ENCODE measurements around the gene SLC25A53. TPM values are rescaled to one million over a fixed set of nuclear protein-coding genes. Genes with fewer than 3 reads are reported as not detected.
"Not testable (repeated sequence)": the region's sequence is repeated elsewhere in the genome, so short reads cannot be mapped to it uniquely, and the experiment has no call there.

Gene SLC25A53
- total RNA-seq, 1 experiment from 2014 or later: 9.6 TPM

GRCh38 chrX:104136241-104137019 lies 20.4 kb downstream of the SLC25A53 start:
- peak; percentile 80 for DNase-seq (ENCODE audit: low read depth, low spot score)
- in situ Hi-C loops (cut with HindIII; ENCODE audit: low pct_unique_long_range_greater_than_20kb, low sequenced_read_pairs): no loop called here

GRCh38 chrX:104135677-104136076 lies 21.1 kb downstream of the SLC25A53 start:
- in situ Hi-C loops (cut with HindIII; ENCODE audit: low pct_unique_long_range_greater_than_20kb, low sequenced_read_pairs): no loop called here
- DNase-seq (ENCODE audit: low read depth, low spot score): no peak

- DNase-seq (ENCODE audit: low read depth, low spot score): no peak
- in situ Hi-C loops (cut with HindIII; ENCODE audit: low pct_unique_long_range_greater_than_20kb, low sequenced_read_pairs): no loop called here
Observed at GRCh38 chrX:104134583-104135261, 22.1 kb downstream of the SLC25A53 start.

GRCh38 chrX:104130808-104131207 lies 26.0 kb downstream of the SLC25A53 start:
- in situ Hi-C loops (cut with HindIII; ENCODE audit: low pct_unique_long_range_greater_than_20kb, low sequenced_read_pairs): no loop called here
- no peak for DNase-seq (ENCODE audit: low read depth, low spot score)

- no peak for DNase-seq (ENCODE audit: low read depth, low spot score)
- in situ Hi-C loops (cut with HindIII; ENCODE audit: low pct_unique_long_range_greater_than_20kb, low sequenced_read_pairs): no loop called here
Observed at GRCh38 chrX:104126856-104127255, 30.0 kb downstream of the SLC25A53 start.

- DNase-seq (ENCODE audit: low read depth, low spot score): no peak
- in situ Hi-C loops (cut with HindIII; ENCODE audit: low pct_unique_long_range_greater_than_20kb, low sequenced_read_pairs): no loop called here
Observed at GRCh38 chrX:104122829-104123228, 34.0 kb downstream of the SLC25A53 start.

GRCh38 chrX:104118765-104119164 lies 38.0 kb downstream of the SLC25A53 start:
- in situ Hi-C loops (cut with HindIII; ENCODE audit: low pct_unique_long_range_greater_than_20kb, low sequenced_read_pairs): no loop called here
- DNase-seq (ENCODE audit: low read depth, low spot score): no peak

GRCh38 chrX:104117759-104118158 lies 39.0 kb downstream of the SLC25A53 start:
- in situ Hi-C loops (cut with HindIII; ENCODE audit: low pct_unique_long_range_greater_than_20kb, low sequenced_read_pairs): no loop called here
- no peak for DNase-seq (ENCODE audit: low read depth, low spot score)

- in situ Hi-C loops (cut with HindIII; ENCODE audit: low pct_unique_long_range_greater_than_20kb, low sequenced_read_pairs): no loop called here
- DNase-seq (ENCODE audit: low read depth, low spot score): peak; percentile 47
Observed at GRCh38 chrX:104113222-104113965, 43.4 kb downstream of the SLC25A53 start.

- in situ Hi-C loops (cut with HindIII; ENCODE audit: low pct_unique_long_range_greater_than_20kb, low sequenced_read_pairs): no loop called here
- DNase-seq (ENCODE audit: low read depth, low spot score): peak; percentile 13
Observed at GRCh38 chrX:104112326-104112951, 44.4 kb downstream of the SLC25A53 start, which contains the start of gene ZCCHC18. ZCCHC18 (plus strand) TSS chrX:104112523; CDS start chrX:104114112, 1,589 bp downstream.

- in situ Hi-C loops (cut with HindIII; ENCODE audit: low pct_unique_long_range_greater_than_20kb, low sequenced_read_pairs); DNase-seq (ENCODE audit: low read depth, low spot score): not testable (repeated sequence)
Observed at GRCh38 chrX:104110491-104111240, 46.1 kb downstream of the SLC25A53 start.

GRCh38 chrX:104108955-104109354 lies 47.9 kb downstream of the SLC25A53 start:
- no peak for DNase-seq (ENCODE audit: low read depth, low spot score)
- in situ Hi-C loops (cut with HindIII; ENCODE audit: low pct_unique_long_range_greater_than_20kb, low sequenced_read_pairs): no loop called here

GRCh38 chrX:104105330-104106262 lies 51.2 kb downstream of the SLC25A53 start:
- in situ Hi-C loops (cut with HindIII; ENCODE audit: low pct_unique_long_range_greater_than_20kb, low sequenced_read_pairs): no loop called here
- DNase-seq (ENCODE audit: low read depth, low spot score): no peak

- no peak for DNase-seq (ENCODE audit: low read depth, low spot score)
- in situ Hi-C loops (cut with HindIII; ENCODE audit: low pct_unique_long_range_greater_than_20kb, low sequenced_read_pairs): no loop called here
Observed at GRCh38 chrX:104104676-104105075, 52.1 kb downstream of the SLC25A53 start.

- in situ Hi-C loops (cut with HindIII; ENCODE audit: low pct_unique_long_range_greater_than_20kb, low sequenced_read_pairs): no loop called here
- DNase-seq (ENCODE audit: low read depth, low spot score): no peak
Observed at GRCh38 chrX:104098919-104099318, 57.9 kb downstream of the SLC25A53 start.

- in situ Hi-C loops (cut with HindIII; ENCODE audit: low pct_unique_long_range_greater_than_20kb, low sequenced_read_pairs): no loop called here
- peak; percentile 74 for DNase-seq (ENCODE audit: low read depth, low spot score)
Observed at GRCh38 chrX:104098151-104098808, 58.5 kb downstream of the SLC25A53 start.

Data from SK-MEL-5 (cell line).